Keratinocyte (primary cell): ENCODE results near the gene AMMECR1. TPM values are rescaled to one million over a fixed set of nuclear protein-coding genes. Genes with fewer than 3 reads are reported as not detected.

ENCODE experiments used
- DNase-seq: peaks from one replicate; pipeline ENCODE4 v3.0.0-alpha.2; 2011; ENCODE audit warnings: low read depth, missing footprints, low spot score
- FAIRE-seq: peaks from 2 replicates; lab custom pipeline; 2011; peaks lifted over from hg19 to GRCh38; lab: Jason Lieb, UNC
- H2AFZ ChIP-seq: 2 replicates; pipeline ENCODE4 v1.6.0; 2012; ENCODE audit warnings: low read length, control low read depth, inconsistent platforms; ENCODE audit not compliant: control insufficient read depth
- H3K27ac ChIP-seq: 2 replicates; pipeline ENCODE4 v1.5.1; 2011; ENCODE audit warnings: low read length; ENCODE audit not compliant: control insufficient read depth, insufficient read depth
- H3K27me3 ChIP-seq: 3 replicates; pipeline ENCODE4 v1.6.0; 2011; ENCODE audit warnings: low read length; ENCODE audit not compliant: control insufficient read depth, insufficient read depth; ENCODE audit errors: extremely low read depth
- H3K36me3 ChIP-seq, 2 experiments: 2 replicates in 1 of 2; 3 replicates in 1 of 2; pipeline ENCODE4 v1.5.1; 2011; ENCODE audit warnings: low read length in 2 of 2, mild to moderate bottlenecking in 1 of 2; ENCODE audit not compliant: control insufficient read depth in 2 of 2, insufficient read depth in 2 of 2; ENCODE audit errors: extremely low read depth in 1 of 2
- H3K4me1 ChIP-seq: 3 replicates; pipeline ENCODE4 v1.5.1; 2011; ENCODE audit warnings: low read length; ENCODE audit not compliant: control insufficient read depth, insufficient read depth; ENCODE audit errors: extremely low read depth
- H3K4me2 ChIP-seq: 3 replicates; pipeline ENCODE4 v1.6.0; 2011; ENCODE audit warnings: low read depth, low read length; ENCODE audit not compliant: control insufficient read depth, insufficient read depth; ENCODE audit errors: extremely low read depth
- H3K4me3 ChIP-seq, 3 experiments: fragments of 200-600 bp in 1 of 3; sonication (generic) in 1 of 3; 2 replicates in 2 of 3; 3 replicates in 1 of 3; pipeline ENCODE4 v1.5.1; 2011 to 2016; ENCODE audit warnings: low read length in 3 of 3, mild to moderate bottlenecking in 3 of 3, control low read depth in 2 of 3, inconsistent platforms in 1 of 3, low read depth in 1 of 3, mixed read lengths in 1 of 3, mixed run types in 1 of 3, moderate library complexity in 1 of 3; ENCODE audit not compliant: control insufficient read depth in 2 of 3, insufficient read depth in 2 of 3; ENCODE audit errors: extremely low read depth in 1 of 3
- H3K79me2 ChIP-seq: 2 replicates; pipeline ENCODE4 v1.6.0; 2012; ENCODE audit warnings: low read length; ENCODE audit not compliant: control insufficient read depth, insufficient read depth
- H3K9ac ChIP-seq: 3 replicates; pipeline ENCODE4 v1.6.0; 2011; ENCODE audit warnings: low read length; ENCODE audit not compliant: control insufficient read depth, insufficient read depth; ENCODE audit errors: extremely low read depth
- H3K9me1 ChIP-seq: 3 replicates; pipeline ENCODE4 v1.6.0; 2011; ENCODE audit warnings: low read length; ENCODE audit not compliant: control insufficient read depth, insufficient read depth; ENCODE audit errors: extremely low read depth
- H3K9me3 ChIP-seq: 2 replicates; pipeline ENCODE4 v1.5.1; 2012; ENCODE audit warnings: low read depth, low read length; ENCODE audit not compliant: control insufficient read depth
- H4K20me1 ChIP-seq: 3 replicates; pipeline ENCODE4 v1.6.0; 2011; ENCODE audit warnings: low read length; ENCODE audit not compliant: control insufficient read depth, insufficient read depth; ENCODE audit errors: extremely low read depth
- EZH2 ChIP-seq: IDR thresholded peaks from one replicate; pipeline ENCODE4 v1.6.1; 2012; ENCODE audit warnings: inconsistent platforms, mild to moderate bottlenecking, low read length, moderate library complexity
- dilution Hi-C: fragments of 300-500 bp; cut with MboI; formaldehyde crosslinking; loops from one replicate; pipeline ENCODE4 v1.7.0; 2020; ENCODE audit warnings: low sequenced_read_pairs; ENCODE audit not compliant: extremely low pct_ligation_motif_present
- polyA minus RNA-seq, 3 experiments: library from RNA; depleted of rRNA, polyadenylated mRNA; stranded (reverse); fragments of >200 nt; gene quantifications; 1 replicate in 1 of 3; 2 replicates in 1 of 3; 3 replicates in 1 of 3; pipeline ENCODE4 v1.2.3, GENCODE V29; 2011
- polyA plus RNA-seq, 5 experiments: library from polyadenylated mRNA; depleted of rRNA in 3 of 5; stranded (reverse) in 3 of 5; stranded (forward) in 1 of 5; unstranded in 1 of 5; fragments of >200 nt; gene quantifications; 1 replicate in 1 of 5; 2 replicates in 3 of 5; 3 replicates in 1 of 5; pipeline versions ENCODE4 v1.2.1 to v1.2.3, GENCODE V29; 2011 to 2012; ENCODE audit warnings: missing spikeins in 2 of 5, low read depth in 1 of 5, low replicate concordance in 1 of 5
- TF ChIP-seq, protein P1 (sequence below), 3 experiments: IDR thresholded peaks in 1 of 3; conservative IDR thresholded peaks in 1 of 3; optimal IDR thresholded peaks in 1 of 3; 2 replicates in 2 of 3; 3 replicates in 1 of 3; pipeline versions ENCODE3 to v1.5.1; 2011; ENCODE audit warnings: low read length in 3 of 3, mild to moderate bottlenecking in 3 of 3, moderate library complexity in 2 of 3, control low read depth in 1 of 3, inconsistent platforms in 1 of 3; ENCODE audit not compliant: insufficient read depth in 2 of 3; ENCODE audit errors: extremely low read depth in 1 of 3

AMMECR1 gene
- 9.5 to 15.5 TPM (median 10.6 TPM) in 3 replicates for polyA plus RNA-seq
- polyA plus RNA-seq (2011; ENCODE audit: low read depth): 12.0 TPM
- 7.5 and 15.8 TPM in 2 replicates for polyA plus RNA-seq (2011; cell fraction: cytosol; rRNA removed)
- 13.5 and 15.4 TPM in 2 replicates for polyA plus RNA-seq (2011; cell fraction: nucleus; rRNA removed)
- 11.0 and 13.6 TPM in 2 replicates for polyA plus RNA-seq (2012; ENCODE audit: low replicate concordance)
- polyA minus RNA-seq: 12.6 to 20.7 TPM (median 17.6 TPM) in 3 replicates
- 7.1 TPM for polyA minus RNA-seq (2011; cell fraction: cytosol; rRNA and poly(A)+ RNA removed)
- 10.0 and 20.6 TPM in 2 replicates for polyA minus RNA-seq (2011; cell fraction: nucleus; rRNA and poly(A)+ RNA removed)

- TF ChIP-seq, protein P1, sequence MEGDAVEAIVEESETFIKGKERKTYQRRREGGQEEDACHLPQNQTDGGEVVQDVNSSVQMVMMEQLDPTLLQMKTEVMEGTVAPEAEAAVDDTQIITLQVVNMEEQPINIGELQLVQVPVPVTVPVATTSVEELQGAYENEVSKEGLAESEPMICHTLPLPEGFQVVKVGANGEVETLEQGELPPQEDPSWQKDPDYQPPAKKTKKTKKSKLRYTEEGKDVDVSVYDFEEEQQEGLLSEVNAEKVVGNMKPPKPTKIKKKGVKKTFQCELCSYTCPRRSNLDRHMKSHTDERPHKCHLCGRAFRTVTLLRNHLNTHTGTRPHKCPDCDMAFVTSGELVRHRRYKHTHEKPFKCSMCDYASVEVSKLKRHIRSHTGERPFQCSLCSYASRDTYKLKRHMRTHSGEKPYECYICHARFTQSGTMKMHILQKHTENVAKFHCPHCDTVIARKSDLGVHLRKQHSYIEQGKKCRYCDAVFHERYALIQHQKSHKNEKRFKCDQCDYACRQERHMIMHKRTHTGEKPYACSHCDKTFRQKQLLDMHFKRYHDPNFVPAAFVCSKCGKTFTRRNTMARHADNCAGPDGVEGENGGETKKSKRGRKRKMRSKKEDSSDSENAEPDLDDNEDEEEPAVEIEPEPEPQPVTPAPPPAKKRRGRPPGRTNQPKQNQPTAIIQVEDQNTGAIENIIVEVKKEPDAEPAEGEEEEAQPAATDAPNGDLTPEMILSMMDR (optimal IDR thresholded peaks at IDR 0.05 in 1 of 3, IDR thresholded peaks at IDR 0.05 in 1 of 3, conservative IDR thresholded peaks at IDR 0.05 in 1 of 3; ENCODE audit: extremely low read depth in 1 of 3, insufficient read depth in 2 of 3, low read length in 3 of 3): no peak
- TF ChIP-seq EZH2: no peak
- no peaks in the 10 kb centered on the region for H3K9me3 ChIP-seq
- DNase-seq: no peak
- dilution Hi-C loops: no loop called here
- peak within 1 kb of the TSS; percentile 76 to 79 (median 79) for H3K4me3 ChIP-seq
- H3K79me2 ChIP-seq: peaks cover 43% of the 10 kb centered on the region
- H3K9ac ChIP-seq: peak within 1 kb of the TSS; percentile 85
- H3K27me3 ChIP-seq: no peaks in the 10 kb centered on the region
- H3K4me1 ChIP-seq: peaks cover 4% of the 10 kb centered on the region
- H2AFZ ChIP-seq: peak within 1 kb of the TSS; percentile 22
- no peaks in the 10 kb centered on the region for H3K9me1 ChIP-seq
- peak within 1 kb of the TSS; percentile 62 for H3K4me2 ChIP-seq
- peak within 1 kb of the TSS; percentile 78 for H3K27ac ChIP-seq
- no peaks in the 10 kb centered on the region for H3K36me3 ChIP-seq
- no peak for FAIRE-seq
- no peaks in the 10 kb centered on the region for H4K20me1 ChIP-seq
Observed at GRCh38 chrX:110317820-110318663, at the start of gene AMMECR1. TSS of gene AMMECR1 (minus strand) at chrX:110318085. CDS start at chrX:110318071, 14 bp downstream.

DNA sequence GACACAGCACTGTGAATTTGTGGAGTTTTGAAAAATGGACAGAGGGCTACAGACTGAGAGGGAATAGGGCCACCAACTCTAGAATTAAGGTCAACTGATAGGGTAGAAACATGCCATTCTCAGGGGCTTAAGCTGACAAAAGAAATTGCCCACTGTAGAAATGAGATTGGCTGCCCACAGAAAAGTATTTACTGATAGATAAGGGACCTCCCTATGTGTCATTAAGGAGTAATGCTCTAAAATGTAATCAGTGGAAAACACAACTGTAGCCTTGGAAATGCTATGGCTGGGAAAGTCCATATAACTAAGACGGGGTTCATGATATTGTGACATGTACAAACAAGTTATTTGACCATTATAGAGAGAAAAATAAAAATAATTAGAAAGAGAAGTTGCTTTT lies 45.4 kb upstream of the AMMECR1 start:
- no peaks in the 10 kb centered on the region for H3K4me1 ChIP-seq
- no peak overlapping the region for H2AFZ ChIP-seq
- no peak overlapping the region for H3K4me3 ChIP-seq
- no peaks in the 10 kb centered on the region for H3K27me3 ChIP-seq
- H3K79me2 ChIP-seq: no peaks in the 10 kb centered on the region
- H3K27ac ChIP-seq: no peak overlapping the region
- H3K9ac ChIP-seq: no peak overlapping the region
- TF ChIP-seq, protein P1 (optimal IDR thresholded peaks at IDR 0.05 in 1 of 3, IDR thresholded peaks at IDR 0.05 in 1 of 3, conservative IDR thresholded peaks at IDR 0.05 in 1 of 3; ENCODE audit: extremely low read depth in 1 of 3, insufficient read depth in 2 of 3, low read length in 3 of 3): no peak
- TF ChIP-seq EZH2: no peak
- H3K9me3 ChIP-seq: no peaks in the 10 kb centered on the region
- no peak for FAIRE-seq
- no peak overlapping the region for H3K4me2 ChIP-seq
- H3K9me1 ChIP-seq: no peaks in the 10 kb centered on the region
- dilution Hi-C loops: no loop called here
- H4K20me1 ChIP-seq: no peaks in the 10 kb centered on the region
- DNase-seq: no peak
- H3K36me3 ChIP-seq: no peaks in the 10 kb centered on the region
